SK-N-SH treated with all-trans-retinoic acid at 6 μM for 48 hours (cell line): Measurements from ENCODE around the gene ATP8A2.

ENCODE experiments used
- ATAC-seq: fragments of 200-7000 bp; cut with Tn5 transposase; 3 replicates; pipeline ENCODE4 v1.9.1; 2020; ENCODE audit warnings: mild to moderate bottlenecking, moderate library complexity
- ARNTL ChIP-seq: fragments of 450-650 bp; formaldehyde crosslinking; IDR thresholded peaks from 2 replicates; pipeline ENCODE4 v1.5.0; 2020; ENCODE audit warnings: low read depth, mild to moderate bottlenecking, moderate library complexity, borderline replicate concordance
- BACH2 ChIP-seq: fragments of 250-450 bp; sonication (Bioruptor Pico); IDR thresholded peaks from 2 replicates; pipeline ENCODE4 v1.9.0; 2021; ENCODE audit warnings: mild to moderate bottlenecking, borderline replicate concordance
- CREB5 ChIP-seq: fragments of 250-450 bp; sonication (Bioruptor Pico); IDR thresholded peaks from 2 replicates; pipeline ENCODE4 v1.5.1; 2020; ENCODE audit warnings: low read depth, mild to moderate bottlenecking, moderate library complexity
- CSDC2 ChIP-seq: fragments of 250-450 bp; sonication (Bioruptor Pico); IDR thresholded peaks from 2 replicates; pipeline ENCODE4 v1.5.0; 2020; ENCODE audit warnings: mild to moderate bottlenecking, moderate library complexity
- CSRNP3 ChIP-seq: fragments of 250-450 bp; sonication (Bioruptor Pico); IDR thresholded peaks from 2 replicates; pipeline ENCODE4 v1.5.1; 2021; ENCODE audit warnings: mild to moderate bottlenecking, moderate library complexity
- ESRRG ChIP-seq: fragments of 250-450 bp; sonication (Bioruptor Pico); IDR thresholded peaks from 2 replicates; pipeline ENCODE4 v1.6.1; 2021; ENCODE audit warnings: mild to moderate bottlenecking
- GLIS3 ChIP-seq: fragments of 250-450 bp; sonication (Bioruptor Pico); IDR thresholded peaks from 2 replicates; pipeline ENCODE4 v1.5.0; 2020; ENCODE audit warnings: mild to moderate bottlenecking, moderate library complexity
- ISL1 ChIP-seq: fragments of 250-450 bp; sonication (Bioruptor Pico); IDR thresholded peaks from 2 replicates; pipeline ENCODE4 v2.1.2; 2022; ENCODE audit warnings: mild to moderate bottlenecking, moderate library complexity
- OSR1 ChIP-seq: fragments of 250-450 bp; sonication (Bioruptor Pico); IDR thresholded peaks from 2 replicates; pipeline ENCODE4 v1.8.0; 2022; ENCODE audit warnings: moderate library complexity, mild to moderate bottlenecking, inconsistent platforms
- PATZ1 ChIP-seq: fragments of 250-450 bp; sonication (Bioruptor Pico); IDR thresholded peaks from 2 replicates; pipeline ENCODE4 v1.8.0; 2020; ENCODE audit warnings: mild to moderate bottlenecking, moderate library complexity, borderline replicate concordance
- POU6F1 ChIP-seq: fragments of 250-450 bp; sonication (Bioruptor Pico); IDR thresholded peaks from 2 replicates; pipeline ENCODE4 v1.8.0; 2021; ENCODE audit warnings: low read depth, mild to moderate bottlenecking, moderate library complexity, borderline replicate concordance
- PPARA ChIP-seq: fragments of 250-450 bp; sonication (Bioruptor Pico); IDR thresholded peaks from 2 replicates; pipeline ENCODE4 v1.5.0; 2020; ENCODE audit warnings: mild to moderate bottlenecking, borderline replicate concordance
- RARB ChIP-seq: fragments of 250-450 bp; sonication (Bioruptor Pico); IDR thresholded peaks from 2 replicates; pipeline ENCODE4 v1.8.0; 2021; ENCODE audit warnings: mild to moderate bottlenecking, moderate library complexity
- SNAI2 ChIP-seq: fragments of 250-450 bp; sonication (Bioruptor Pico); IDR thresholded peaks from 2 replicates; pipeline ENCODE4 v1.5.0; 2020; ENCODE audit warnings: mild to moderate bottlenecking, moderate library complexity
- TCF4 ChIP-seq: fragments of 250-450 bp; sonication (Bioruptor Pico); IDR thresholded peaks from 2 replicates; pipeline ENCODE4 v1.8.0; 2021; ENCODE audit warnings: mild to moderate bottlenecking, moderate library complexity, borderline replicate concordance
- TOX ChIP-seq: fragments of 250-450 bp; sonication (Bioruptor Pico); IDR thresholded peaks from 2 replicates; pipeline ENCODE4 v1.8.0; 2021; ENCODE audit warnings: mild to moderate bottlenecking, moderate library complexity, borderline replicate concordance
- TSHZ2 ChIP-seq: fragments of 250-450 bp; sonication (Bioruptor Pico); IDR thresholded peaks from 2 replicates; pipeline ENCODE4 v1.5.0; 2020; ENCODE audit warnings: mild to moderate bottlenecking, moderate library complexity
- ZC3H10 ChIP-seq: fragments of 250-450 bp; sonication (Bioruptor Pico); IDR thresholded peaks from 2 replicates; pipeline ENCODE4 v1.5.1; 2021; ENCODE audit warnings: mild to moderate bottlenecking, moderate library complexity
- ZFP3 ChIP-seq: fragments of 250-450 bp; sonication (Bioruptor Pico); IDR thresholded peaks from 2 replicates; pipeline ENCODE4 v1.5.0; 2020; ENCODE audit warnings: mild to moderate bottlenecking, moderate library complexity
- ZFP30 ChIP-seq: fragments of 450-650 bp; formaldehyde crosslinking; IDR thresholded peaks from 2 replicates; pipeline ENCODE4 v1.5.0; 2022; ENCODE audit warnings: mild to moderate bottlenecking, moderate library complexity
- ZNF565 ChIP-seq: fragments of 450-650 bp; formaldehyde crosslinking; conservative IDR thresholded peaks from 2 replicates; pipeline ENCODE4 v1.5.0; 2020; ENCODE audit warnings: low read depth, mild to moderate bottlenecking, moderate library complexity
- ZNF70 ChIP-seq: fragments of 450-650 bp; formaldehyde crosslinking; IDR thresholded peaks from 2 replicates; pipeline ENCODE4 v1.5.0; 2020; ENCODE audit warnings: mild to moderate bottlenecking, moderate library complexity
- ZNF8 ChIP-seq: fragments of 450-650 bp; formaldehyde crosslinking; IDR thresholded peaks from 2 replicates; pipeline ENCODE4 v1.5.0; 2020; ENCODE audit warnings: mild to moderate bottlenecking, moderate library complexity

The ATP8A2 gene

GRCh38 chr13:25645681-25646080, 273.9 kb downstream of the ATP8A2 start:
- TF ChIP-seq CREB5 (CRISPR knock-in tag) (no peak), ZFP3 (CRISPR knock-in tag) (no peak), BACH2 (CRISPR knock-in tag) (no peak), ZFP30 (CRISPR knock-in tag) (no peak), POU6F1 (CRISPR knock-in tag) (no peak), TCF4 (CRISPR knock-in tag) (no peak), ZNF565 (CRISPR knock-in tag) (no peak), OSR1 (CRISPR knock-in tag) (no peak), RARB (no peak), TSHZ2 (CRISPR knock-in tag) (no peak), PPARA (CRISPR knock-in tag) (no peak), CSRNP3 (no peak), ZNF70 (no peak), ZNF8 (CRISPR knock-in tag) (no peak), ARNTL (CRISPR knock-in tag) (no peak), ISL1 (CRISPR knock-in tag) (no peak), ESRRG (CRISPR knock-in tag) (no peak), TOX (CRISPR knock-in tag) (no peak)
- no peak for ATAC-seq

- TF ChIP-seq ZFP3 (CRISPR knock-in tag), result no peak
- no peak for TF ChIP-seq ZNF565 (CRISPR knock-in tag)
- TF ChIP-seq OSR1 (CRISPR knock-in tag), result no peak
- no peak for TF ChIP-seq ISL1 (CRISPR knock-in tag)
- no peak for TF ChIP-seq CSDC2 (CRISPR knock-in tag)
- no peak for TF ChIP-seq ZNF8 (CRISPR knock-in tag)
- no peak for TF ChIP-seq TOX (CRISPR knock-in tag)
- no peak for TF ChIP-seq BACH2 (CRISPR knock-in tag)
- no peak for TF ChIP-seq ESRRG (CRISPR knock-in tag)
- no peak for TF ChIP-seq CREB5 (CRISPR knock-in tag)
- TF ChIP-seq PPARA (CRISPR knock-in tag), result no peak
- no peak for TF ChIP-seq ZC3H10 (CRISPR knock-in tag)
- TF ChIP-seq ARNTL (CRISPR knock-in tag), result no peak
- TF ChIP-seq SNAI2 (CRISPR knock-in tag), result no peak
- TF ChIP-seq TCF4 (CRISPR knock-in tag), result no peak
- no peak for TF ChIP-seq RARB
- ATAC-seq, result no peak
These were observed 277.3 kb downstream of the ATP8A2 start for GRCh38 chr13:25649001-25649633.

- no peak for ATAC-seq
- TF ChIP-seq TSHZ2 (CRISPR knock-in tag) (no peak), TOX (CRISPR knock-in tag) (no peak), ISL1 (CRISPR knock-in tag) (no peak), ZNF565 (CRISPR knock-in tag) (no peak), PATZ1 (CRISPR knock-in tag) (no peak), BACH2 (CRISPR knock-in tag) (no peak), CSDC2 (CRISPR knock-in tag) (no peak), SNAI2 (CRISPR knock-in tag) (no peak), ZC3H10 (CRISPR knock-in tag) (no peak), GLIS3 (no peak)
These were observed 281.0 kb downstream of the ATP8A2 start for GRCh38 chr13:25652764-25653163.
